NCI-H2107 (cell line): Measurements from ENCODE around the gene MRAP2.
"Not testable (repeated sequence)": the region's sequence is repeated elsewhere in the genome, so short reads cannot be mapped to it uniquely, and the experiment has no call there.

Experiments
- DNase-seq: peaks from one replicate; lab custom pipeline; 2025; lab: John Stamatoyannopoulos, UW

MRAP2 gene

DNA sequence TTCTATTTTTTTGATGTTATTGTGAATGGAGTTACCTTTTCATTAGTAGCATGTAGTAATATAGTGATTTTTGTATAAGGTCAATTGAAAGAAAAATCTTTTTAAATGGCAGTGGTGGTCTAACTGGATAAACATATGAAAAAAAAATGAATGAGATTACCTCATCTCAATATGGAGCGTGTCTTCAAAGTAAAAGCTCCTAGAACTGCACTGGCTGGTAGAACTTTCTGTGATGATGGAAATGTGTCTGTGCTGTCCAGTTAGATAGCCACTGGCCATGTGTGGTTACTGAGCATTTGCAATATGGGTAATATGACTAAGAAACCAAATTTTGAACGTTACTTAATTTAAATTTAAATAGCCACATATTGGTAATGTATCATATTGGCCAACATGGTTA, 44.1 kb downstream of the MRAP2 start:
- no peak for DNase-seq

DNA sequence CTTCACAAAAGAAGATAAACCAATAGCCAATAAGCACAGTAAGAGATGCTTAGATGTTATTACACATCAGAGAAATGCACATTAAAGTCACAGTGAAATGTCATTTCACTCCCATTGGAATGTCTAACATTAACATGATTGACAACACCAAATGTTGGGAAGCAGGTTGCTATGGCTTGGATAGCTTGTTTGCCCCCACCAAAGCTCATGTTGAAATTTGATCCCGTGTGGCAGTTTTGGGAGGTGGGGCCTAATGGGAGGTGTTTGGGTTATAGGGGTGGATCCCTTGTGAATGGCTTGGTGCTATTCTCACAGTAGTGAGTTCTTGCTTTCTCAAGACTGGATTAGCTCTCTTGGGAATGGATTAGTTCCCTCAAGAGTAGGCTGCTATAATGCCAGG, 44.8 kb downstream of the MRAP2 start:
- no peak for DNase-seq

DNA sequence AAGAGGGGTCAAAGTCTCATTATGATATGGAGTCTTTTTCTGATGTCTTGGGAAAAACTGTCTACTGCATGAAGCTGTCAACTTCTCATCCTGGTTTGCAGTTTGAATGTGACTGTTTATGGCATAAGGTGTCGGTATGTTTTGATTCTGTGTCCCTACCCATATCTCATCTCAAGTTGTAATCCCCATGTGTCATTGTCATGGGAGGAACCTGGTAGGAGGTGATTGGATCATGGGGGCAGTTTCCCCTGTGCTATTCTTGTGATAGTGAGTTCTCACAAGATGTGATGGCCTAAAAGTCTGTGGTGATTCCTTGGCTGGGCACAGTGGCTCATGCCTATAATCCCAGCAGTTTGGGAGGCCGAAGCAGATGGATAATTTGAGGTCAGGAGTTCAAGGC, 47.6 kb downstream of the MRAP2 start:
- DNase-seq = no peak

DNA sequence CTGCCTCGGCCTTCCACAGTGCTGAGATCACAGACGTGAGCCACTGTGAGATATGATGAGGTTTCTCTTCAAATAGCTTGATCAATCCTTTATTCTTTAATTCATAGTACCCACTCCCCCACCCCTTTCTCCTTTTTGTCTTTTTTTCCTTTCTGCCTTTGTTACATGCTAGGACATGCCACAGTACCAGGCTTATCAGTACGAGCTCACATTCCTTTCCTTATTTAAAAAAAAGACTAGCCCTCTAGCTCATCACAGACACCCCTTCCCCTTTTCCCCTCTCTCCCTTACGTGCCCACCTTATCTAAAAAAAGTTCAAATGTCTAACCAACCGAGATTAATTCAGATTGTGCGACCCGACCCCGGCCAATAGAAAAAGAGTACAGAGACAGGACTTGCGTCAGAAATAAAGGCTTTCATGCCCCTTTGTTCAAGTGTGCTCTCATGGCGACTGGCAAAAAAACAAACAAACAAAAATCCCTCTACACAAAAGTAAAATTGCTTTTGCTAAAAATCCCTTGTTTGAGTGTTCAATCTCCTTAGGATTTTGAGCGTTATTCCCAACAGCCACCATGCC, 49.2 kb downstream of the MRAP2 start:
- no peak for DNase-seq

DNA sequence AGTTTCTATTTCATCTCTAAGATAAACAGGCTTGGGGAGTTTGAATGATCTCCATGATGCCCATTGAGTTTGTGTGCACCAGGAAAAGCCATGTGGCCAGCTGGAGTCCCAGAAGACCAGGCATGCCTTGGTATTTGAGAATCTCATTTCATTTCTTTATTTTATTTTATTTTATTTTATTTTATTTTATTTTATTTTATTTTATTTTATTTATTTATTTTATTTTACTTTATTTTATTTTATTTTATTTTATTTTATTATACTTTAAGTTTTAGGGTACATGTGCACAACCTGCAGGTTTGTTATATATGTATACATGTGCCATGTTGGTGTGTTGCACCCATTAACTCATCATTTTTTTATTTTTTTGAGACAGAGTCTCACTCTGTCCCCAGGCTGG, 51.1 kb downstream of the MRAP2 start:
- not testable (repeated sequence) for DNase-seq

DNA sequence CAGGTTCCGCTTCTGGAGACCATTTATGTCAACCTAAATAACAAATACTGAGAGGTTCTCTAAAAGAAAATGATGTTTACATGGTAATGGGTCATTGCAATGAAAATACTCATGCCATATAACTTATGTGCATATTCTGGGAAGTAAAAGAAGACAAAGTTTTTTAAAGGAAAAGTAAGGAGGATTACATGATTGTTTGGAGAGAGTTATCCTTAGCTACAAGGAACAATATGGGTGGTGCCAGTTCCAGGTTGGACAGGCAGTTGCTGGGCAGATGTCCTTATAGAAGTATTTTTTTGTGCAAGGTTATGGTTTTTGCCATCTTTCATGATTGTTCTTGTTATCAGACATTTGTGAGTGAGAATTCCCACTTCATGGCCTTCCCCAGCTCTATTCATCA, 52.5 kb downstream of the MRAP2 start:
- DNase-seq = no peak

DNA sequence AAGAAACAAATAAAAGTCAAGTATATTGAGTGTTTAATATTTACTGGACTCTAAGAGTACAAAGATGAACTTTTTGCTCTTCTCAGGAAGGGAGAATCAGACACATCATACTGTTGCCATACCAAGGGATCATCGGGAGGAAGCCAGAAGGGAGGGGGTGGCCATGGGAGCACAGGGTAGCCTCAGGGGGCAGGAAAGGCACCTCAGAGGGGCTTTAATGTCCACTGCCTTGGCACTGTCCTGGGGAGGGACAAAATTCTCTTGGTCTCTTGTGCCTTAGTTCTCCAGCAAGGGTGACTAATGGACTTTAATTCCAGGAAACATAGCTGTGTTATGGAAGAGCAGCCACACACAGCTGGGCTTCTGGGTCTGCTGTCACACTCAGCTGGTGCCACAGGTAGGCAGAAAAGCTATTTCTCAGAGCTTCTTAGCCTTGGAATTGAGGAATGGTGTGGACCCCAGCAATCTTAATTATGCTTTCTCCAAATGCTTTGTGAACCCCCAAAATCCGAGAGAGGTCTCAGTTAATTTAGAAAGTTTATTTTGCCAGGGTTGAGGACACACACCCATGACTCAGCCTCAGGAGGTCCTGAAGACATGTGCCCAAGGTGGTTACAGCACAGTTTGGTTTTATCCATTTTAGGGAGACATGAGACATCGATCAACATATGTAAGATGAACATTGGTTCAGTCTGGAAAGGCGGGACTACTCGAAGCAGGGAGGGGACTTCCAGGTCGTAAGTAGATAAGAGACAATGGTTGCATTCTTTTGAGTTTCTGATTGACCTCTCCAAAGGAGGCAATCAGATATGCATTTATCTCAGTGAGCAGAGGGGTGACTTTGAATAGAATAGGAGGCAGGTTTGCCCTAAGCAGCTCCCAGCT, 53.2 kb downstream of the MRAP2 start:
- no peak for DNase-seq

DNA sequence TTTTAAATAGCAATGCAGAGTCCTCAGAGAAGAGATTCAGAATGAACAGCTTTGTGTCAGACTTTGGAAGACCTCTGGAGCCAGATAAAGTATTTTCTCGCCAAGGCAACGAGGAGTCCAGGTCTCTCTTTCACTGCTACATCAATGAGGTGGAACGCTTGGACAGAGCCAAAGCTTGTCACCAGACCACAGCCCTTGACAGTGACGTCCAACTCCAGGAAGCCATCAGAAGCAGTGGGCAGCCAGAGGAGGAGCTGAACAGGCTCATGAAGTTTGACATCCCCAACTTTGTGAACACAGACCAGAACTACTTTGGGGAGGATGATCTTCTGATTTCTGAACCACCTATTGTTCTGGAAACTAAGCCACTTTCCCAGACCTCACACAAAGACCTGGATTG, 55.5 kb downstream of the MRAP2 start:
- no peak for DNase-seq

DNA sequence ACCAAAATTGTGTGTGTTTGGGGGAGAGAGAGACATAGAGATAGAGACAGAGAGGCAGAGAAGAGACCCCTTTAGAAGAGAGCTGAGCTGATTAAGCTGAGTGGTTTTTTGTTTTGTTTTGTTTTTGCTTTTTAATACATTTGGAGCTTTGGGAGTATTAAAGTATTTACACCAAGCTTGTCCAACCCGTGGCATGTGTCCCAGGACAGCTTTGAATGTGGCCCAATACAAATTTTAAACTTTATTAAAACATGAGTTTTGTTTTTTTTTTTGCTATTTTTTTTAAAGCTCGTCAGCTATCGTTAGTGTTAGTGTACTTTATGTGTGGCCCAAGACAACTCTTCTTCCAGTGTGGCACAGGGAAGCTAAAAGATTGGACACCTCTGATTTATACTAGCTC, 56.0 kb downstream of the MRAP2 start:
- DNase-seq = no peak

DNA sequence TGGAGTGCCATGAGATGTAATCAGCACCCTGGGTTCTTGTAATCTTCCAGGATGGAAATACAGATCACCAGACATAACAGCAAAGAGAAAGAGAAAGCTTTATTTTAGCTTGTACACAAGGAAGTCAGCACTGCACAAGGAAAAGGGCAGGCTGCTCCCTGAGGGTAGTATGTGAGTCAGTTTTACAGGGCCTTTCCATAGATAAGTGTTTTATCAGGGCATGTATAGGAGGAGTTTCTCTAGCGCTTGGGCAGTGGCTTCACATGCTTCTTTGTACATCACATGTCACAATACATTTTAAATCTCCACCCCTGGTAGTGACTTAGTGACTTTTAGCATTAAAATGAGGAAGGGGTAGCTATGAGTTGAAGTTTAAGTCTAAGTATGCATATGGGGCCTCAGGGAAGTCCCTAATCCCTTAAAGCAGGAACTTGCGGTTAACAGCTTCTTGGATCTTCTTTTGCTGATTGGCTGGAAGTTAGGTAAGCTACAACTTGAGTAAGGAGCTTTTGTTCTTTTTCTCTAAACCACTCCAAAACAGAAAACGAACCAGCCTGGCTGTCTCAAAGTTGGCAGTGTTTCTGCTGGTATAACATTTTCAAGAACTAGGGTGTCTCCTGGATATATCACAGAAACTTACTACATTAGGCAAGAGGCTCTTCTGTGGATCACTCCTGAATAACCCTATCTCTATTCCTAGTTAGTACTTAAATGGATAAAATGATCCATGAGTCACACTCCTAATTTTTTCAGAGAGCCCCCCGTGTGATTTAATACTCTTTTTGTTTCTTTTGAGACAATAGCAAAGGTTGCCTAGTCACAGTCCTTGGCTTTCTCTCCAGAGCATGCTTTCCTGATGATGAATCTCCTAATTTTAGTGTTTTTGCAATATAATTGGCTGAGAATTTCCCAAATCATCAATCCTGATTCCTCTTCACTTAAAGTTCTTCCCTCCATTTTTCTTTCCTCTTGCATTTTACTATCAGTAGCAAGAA, 60.2 kb downstream of the MRAP2 start:
- DNase-seq = no peak

DNA sequence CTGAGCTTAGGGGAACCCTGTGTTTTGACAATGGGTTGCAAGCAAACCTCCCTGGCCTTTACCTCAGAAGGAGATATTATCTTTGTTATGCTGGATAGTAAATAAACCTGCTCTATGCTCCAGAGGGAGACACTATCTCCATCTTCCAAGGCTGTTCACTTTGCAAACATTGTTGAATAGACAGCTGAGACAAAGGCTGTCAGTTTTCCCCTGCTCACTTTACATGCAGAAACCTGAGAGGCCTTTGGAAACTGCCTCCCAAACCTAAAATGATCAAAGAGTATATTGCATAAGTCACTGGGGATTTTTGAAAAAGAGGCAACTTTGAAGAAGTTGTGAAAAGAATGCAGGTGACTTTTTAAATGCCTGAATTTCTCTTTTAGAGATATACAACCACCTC, 61.6 kb downstream of the MRAP2 start:
- DNase-seq = no peak

DNA sequence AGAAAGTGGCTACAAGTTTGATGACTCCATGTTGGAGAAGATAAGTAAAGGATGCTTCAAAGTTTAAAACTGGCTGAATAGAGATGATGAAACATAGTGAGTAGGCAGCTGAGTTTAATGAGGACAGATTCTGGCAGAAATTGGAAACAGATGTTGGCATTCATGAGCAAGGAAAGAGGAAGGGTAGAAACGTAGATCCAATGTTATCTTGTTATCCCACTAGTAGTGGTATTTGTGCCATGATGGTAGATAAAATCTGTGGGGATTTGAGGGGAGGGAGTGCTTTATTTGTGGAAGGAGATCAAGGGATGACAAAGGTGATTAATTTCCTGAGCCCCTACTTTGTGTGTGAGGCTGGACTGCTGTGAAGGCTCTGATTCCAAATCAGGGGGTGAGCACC, 69.5 kb downstream of the MRAP2 start:
- DNase-seq = no peak

DNA sequence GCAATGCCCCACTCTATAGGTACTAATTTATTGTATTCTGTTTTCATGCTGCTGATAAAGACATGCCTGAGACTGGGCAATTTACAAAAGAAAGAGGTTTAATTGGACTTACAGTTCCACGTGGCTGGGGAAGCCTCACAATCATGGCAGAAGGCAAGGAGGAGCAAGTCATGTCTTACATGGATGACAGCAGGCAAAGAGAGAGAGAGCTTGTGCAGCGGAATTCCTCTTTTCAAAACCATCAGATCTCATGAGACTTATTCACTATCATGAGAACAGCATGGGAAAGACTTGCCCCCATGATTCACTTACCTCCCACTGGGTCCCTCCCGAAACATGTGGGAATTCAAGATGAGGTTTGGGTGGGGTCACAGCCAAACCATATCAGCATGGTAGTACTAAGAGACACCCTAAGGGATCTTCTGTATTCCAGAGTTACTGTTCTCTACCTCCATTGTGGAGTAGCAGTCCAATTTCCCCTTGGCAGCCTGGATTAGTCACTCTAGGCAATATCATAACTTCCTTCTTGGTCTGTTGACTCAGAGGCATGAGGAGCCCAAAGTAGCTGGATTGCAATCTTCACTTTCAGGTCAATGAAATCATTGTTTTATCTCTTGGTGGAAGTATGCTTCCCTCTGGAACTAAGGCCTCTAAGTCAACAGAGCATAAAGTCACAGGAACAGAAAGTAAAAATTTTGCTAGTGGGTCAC, 71.8 kb downstream of the MRAP2 start:
- not testable (repeated sequence) for DNase-seq

DNA sequence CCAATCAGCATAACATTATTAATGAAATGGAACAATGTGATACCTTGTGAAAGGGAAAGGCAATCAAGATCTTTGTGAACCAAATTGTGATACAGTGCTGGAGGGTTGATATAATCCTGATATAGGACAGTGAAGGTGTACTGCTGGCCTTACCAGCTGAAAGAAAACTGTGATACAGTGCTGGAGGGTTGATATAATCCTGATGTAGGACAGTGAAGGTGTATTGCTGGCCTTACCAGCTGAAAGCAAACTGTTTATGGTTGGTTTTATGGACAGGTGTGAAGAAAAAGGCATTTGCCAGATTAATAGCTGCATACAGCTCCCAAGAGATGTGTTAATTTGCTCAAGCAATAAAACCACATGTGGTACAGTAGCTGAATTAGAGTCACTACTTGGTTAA, 73.9 kb downstream of the MRAP2 start:
- DNase-seq = no peak

DNA sequence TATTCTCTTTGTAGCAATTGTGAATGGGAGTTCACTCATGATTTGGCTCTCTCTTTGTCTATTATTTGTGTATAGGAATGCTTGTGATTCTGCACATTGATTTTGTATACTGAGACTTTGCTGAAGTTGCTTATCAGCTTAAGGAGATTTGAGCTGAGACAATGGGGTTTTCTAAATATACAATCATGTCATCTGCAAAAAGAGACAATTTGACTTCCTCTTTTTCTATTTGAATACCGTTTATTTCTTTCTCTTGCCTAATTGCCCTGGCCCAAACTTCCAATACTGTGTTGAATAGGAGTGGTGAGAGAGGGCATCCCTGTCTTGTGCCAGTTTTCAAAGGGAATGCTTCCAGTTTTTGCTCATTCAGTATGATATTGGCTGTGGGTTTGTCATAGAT, 77.8 kb downstream of the MRAP2 start:
- not testable (repeated sequence) for DNase-seq

DNA sequence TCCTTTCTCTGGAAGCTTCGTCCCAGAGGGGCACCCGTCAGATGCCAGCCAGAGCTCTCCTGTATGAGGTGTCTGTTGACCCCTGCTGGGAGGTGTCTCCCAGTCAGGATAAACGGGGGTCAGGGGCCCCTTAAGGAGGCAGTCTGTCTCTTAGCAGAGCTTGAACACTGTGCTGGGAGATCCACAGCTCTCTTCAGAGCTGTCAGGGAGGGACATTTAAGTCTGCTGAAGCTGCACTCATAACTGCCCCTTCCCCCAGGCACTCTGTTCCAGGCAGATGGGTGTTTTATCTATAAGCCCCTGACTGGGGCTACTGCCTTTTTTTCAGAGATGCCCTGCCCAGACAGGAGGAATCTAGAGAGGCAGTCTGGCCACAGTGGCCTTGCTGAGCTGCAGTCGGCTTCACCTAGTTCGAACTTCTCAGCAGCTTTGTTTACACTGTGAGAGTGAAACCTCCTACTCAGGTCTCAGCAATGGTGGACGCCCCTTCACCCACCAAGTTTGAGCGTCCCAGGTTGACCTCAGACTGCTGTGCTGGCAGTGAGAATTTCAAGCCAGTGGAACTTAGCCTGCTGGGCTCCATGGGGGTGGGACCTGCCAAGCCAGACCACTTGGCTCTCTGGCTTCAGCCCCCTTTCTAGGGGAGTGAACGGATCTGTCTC, 81.5 kb downstream of the MRAP2 start:
- not testable (repeated sequence) for DNase-seq

DNA sequence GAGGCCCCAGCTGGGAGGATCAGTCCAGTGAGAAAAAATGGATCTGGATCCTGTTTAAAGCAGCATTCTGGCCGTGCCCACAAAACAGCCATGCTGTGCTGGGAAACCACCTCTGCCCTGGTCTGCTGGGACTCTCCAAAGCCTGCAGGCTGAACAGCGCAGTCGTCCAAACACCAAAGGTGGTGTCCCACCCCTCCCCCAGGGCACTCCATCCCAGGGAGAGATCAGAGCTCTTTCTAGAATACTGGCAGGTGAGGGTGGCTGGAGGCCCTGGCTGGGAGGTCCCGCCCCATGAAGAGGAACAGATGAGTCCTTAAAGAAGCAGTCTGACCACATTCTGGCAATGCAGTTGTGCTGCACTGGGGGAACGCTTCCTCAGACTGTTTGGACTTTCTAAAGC, 84.6 kb downstream of the MRAP2 start:
- no peak for DNase-seq

DNA sequence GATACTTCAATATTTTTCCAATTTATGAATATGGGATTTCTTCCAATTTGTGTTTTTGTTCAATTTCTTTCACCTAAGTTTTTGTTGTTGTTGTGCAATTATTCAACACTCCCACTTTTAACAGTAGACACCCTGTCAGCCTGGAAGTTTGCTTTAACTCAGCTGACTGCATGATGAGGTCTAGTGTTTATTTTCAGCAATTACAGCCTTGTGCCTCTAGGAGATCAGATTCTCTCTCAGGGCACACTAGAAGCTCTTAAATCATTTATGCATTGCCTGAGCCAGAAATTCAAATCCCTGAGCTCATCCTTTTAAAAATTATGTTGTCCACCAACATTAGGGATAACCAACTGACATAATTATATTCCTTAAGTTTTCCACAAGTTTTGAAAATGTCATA, 85.7 kb downstream of the MRAP2 start:
- DNase-seq = no peak

DNA sequence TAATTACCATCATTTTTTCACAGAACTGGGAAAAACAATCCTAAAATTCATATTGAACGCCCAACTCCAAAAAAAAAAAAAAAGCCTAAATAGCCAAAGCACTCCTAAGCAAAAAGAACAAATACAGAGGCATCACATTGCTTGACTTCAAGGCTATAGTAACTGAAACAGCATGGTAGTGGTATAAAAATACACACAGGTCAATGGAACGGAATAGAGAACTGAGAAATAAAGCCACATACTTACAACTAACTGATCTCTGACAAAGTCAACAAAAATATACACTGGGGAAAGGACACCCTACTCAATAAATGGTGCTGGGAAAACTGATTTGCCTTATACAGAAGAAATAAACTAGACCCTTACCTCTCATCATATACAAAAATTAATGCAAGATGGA, 89.6 kb downstream of the MRAP2 start:
- DNase-seq = no peak

DNA sequence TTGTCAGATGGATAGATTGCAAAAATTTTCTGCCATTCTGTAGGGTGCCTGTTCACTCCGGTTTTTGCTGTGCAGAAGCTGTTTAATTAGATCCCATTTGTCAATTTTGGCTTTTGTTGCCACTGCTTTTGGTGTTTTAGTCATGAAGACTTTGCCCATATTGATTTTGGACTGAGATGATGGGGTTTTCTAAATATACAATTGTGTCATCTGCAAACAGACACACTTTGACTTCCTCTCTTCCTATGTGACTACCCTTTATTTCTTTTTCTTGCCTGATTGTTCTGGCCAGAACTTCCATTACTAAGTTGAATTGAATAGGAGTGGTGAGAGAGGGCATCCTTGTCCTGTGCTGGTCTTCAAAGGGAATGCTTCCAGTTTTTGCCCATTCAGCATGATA, 96.0 kb downstream of the MRAP2 start:
- DNase-seq = not testable (repeated sequence)

DNA sequence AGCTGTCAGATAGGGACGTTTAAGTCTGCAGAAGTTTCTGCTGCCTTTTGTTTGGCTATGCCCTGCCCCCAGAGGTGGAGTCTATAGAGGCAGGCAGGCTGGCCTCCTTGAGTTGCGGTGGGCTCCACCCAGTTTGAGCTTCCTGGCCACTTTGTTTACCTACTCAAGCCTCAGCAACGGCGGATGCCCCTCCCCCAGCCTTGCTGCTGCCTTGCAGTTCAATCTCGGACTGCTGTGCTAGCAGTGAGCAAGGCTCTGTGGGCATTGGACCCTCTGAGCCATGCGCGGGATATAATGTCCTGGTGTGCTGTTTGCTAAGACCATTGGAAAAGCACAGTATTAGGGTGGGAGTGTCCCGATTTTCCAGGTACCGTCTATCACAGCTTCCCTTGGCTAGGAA, 99.8 kb downstream of the MRAP2 start:
- not testable (repeated sequence) for DNase-seq
